Measurements from ENCODE around the gene ZNF555.
"Not testable (repeated sequence)": the region's sequence is repeated elsewhere in the genome, so short reads cannot be mapped to it uniquely, and the experiment has no call there.

Gene ZNF555

DNA sequence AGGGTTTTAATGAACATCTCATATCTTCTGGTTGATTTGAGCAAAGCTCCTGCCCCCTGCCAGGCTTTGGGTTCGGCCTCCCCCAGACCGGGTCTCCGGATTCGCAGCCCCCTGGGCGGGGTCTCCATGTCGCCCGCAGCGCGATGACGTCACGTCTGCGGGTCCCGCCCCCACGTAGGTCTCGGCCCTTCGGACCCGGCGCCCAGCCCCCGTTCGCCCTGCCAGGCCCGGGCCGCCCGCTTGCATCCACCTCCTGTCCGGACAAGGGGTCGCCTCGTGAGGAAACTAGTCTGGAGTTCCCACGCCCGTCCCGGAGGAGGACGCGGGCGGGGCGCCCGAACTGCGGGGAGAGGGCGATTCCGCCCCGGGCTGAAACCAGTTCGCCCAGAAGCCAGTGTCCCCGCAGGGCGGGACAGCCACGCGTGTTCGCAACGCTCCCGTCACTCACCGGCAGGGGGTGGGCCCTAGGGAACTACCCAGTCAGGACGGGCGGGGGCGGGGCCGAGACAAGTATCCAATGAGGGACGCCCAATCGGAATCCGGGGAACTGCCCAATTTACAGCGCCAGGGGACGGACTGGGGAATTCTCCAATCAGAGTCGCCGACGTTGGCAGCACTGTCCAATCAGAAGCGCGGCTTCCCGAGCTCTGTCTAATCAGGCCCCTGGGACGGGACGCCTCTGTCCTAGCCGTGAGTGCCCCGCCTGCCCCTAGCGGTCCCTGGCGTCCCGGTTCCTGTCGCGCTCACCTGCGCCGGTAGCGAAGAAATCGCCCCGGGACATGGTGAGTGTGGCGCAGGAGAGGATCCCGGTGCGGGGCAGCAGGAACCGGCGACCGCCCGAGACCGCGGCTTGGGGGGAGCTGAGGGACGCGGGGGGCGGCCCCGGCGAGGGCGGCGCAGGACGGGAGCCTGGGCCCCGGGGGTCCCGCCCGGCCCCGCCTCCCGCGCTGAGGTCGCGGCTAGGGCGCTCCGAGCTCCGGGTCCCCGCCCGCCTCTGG lies at the start of gene ZNF555:
Gene ZNF555 (plus strand): TSS at position 682 of the 998 bp plus-strand sequence. CDS start 98 bp downstream, at position 780.
- DNase-seq, result peak; percentile 99

DNA sequence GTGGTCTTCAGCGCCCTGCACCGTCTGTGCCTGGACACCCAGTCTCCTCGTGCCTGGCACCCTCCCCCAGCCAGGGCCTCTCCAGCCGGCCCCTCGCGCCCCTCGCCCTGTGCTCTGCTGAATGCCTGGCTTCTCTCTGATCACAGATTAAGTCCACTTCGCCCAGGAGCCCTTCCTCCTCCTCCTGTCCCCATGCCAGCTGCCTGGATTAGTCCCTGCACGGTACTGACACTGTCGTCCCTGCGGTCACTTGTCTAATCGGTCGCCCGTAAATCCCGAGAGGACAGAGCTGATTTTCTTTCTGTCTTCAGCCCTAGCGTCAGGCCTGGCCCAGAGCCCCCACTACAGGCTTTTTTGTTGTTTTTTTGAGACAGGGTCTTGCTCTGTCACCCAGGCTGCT lies 49.4 kb upstream of the ZNF555 start:
- DNase-seq, result no peak

DNA sequence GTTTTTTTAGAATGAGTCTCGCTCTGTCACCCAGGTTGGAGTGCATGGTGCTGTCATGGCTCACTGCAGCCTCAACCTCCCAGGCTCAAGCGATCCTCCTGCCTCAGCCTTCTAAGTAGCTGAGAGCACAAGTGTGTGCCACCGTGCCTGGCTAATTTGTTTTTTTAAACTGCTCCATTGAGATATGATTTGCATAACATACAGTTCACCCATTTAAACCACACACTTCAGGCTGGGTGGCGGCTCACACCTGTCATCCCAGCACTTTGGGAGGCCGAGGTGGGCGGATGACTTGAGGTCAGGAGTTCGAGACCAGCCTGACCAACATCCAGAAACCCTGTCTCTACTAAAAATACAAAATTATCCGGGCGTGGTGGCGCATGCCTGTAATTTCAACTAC lies 48.6 kb upstream of the ZNF555 start:
- DNase-seq, result not testable (repeated sequence)

DNA sequence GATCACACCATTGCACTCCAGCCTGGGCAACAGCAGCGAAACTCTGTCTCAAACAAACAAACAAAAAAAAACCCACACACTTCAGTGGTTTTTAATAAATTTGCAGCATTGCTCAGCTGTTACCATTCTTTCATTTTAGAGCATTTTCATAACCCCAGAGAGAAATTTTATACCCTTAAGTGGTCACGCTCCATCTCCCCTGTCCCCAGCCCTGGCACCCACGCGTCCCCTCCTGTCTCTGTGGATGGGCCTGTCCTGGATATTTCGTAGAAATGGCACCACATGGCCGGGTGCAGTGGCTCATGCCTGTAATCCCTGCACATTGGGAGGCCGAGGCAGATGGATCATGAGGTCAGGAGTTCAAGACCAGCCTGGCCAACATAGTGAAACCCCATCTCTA lies 48.1 kb upstream of the ZNF555 start:
- DNase-seq, result no peak

DNA sequence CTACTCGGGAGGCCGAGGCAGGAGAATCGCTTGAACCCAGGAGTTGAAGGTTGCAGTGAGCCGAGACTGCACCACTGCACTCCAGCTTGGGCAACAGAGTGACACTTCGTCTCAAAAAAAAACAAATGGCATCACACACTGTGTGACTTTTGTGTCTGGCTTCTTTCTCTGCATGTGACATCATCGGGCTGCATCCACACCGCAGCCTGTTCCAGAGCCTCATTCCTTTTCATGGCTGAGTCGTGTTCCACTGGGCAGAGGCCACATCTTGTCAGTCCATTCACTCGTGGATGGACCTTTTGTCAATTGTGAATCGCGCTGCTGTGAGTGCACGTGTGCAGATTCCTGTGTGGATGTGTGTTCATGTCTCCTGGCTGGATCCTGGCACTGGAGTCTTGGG lies 47.7 kb upstream of the ZNF555 start:
- no peak for DNase-seq

DNA sequence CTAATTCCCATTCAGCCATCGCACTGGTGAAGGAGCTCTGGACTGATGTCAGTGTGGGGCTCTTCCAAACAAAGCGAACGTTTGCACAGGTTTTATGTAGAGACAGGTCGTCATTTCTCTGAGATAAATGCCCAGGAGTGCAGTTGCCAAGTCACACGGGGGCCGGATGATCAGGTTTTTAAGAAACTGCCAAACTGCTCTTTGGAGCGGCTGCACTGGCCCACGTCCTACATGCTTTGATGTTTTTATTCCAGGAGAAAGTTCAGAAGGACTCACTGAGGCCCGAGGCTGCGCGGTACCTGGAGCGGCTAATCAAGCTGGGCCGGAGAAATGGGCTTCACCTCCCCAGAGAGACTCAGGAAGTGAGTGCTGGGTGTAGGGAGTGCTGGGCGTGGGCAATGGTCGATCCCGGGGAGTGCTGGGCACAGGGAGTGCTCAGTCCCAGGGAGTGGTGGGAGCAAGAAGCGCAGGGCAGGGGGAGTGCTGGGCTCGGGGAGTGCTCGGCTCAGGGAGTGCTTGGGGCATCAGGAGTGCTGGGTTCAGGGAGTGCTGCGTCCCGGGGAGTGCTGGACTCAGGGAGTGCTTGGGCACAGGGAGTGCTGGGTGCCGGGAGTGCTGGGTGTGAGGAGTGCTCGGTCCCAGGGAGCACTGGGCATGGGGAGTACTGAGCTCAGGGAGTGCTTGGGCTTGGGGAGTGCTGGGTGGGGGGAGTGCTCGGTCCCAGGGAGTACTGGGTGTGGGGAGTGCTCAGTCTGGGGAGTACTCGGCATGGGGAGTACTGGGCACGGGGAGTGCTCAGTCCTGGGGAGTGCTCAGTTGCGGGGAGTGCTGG lies 45.2 kb upstream of the ZNF555 start:
- DNase-seq, result no peak

DNA sequence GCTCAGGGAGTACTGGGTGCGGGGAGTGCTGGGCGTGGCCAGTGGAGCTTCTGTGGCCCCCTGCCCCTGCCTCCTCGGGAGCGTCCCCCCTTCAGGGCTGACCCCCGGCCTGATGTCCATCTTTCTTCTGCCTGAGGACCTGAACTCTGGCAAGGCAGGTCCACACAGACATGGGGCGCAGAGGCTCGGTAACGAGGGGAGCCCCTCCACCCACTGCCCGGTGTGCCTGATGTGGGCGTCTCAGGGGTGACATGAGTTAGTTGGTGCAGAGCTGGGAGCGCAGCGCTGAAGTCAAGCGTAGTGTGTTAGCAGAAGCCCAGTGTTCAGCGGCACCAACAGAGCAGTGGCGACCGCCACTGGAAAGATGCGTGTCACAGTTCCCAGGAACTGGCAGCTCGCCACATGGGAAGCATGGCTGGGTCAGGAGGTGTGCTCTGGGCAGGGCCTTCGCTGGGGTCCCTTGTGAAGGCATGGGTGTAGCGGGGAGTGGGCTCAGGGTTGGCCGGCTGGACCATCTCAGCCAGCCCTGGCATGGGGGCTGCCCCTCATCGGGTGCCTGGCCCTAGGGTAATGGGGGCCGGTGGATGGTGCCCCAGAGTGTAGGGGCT lies 44.5 kb upstream of the ZNF555 start:
- no peak for DNase-seq

DNA sequence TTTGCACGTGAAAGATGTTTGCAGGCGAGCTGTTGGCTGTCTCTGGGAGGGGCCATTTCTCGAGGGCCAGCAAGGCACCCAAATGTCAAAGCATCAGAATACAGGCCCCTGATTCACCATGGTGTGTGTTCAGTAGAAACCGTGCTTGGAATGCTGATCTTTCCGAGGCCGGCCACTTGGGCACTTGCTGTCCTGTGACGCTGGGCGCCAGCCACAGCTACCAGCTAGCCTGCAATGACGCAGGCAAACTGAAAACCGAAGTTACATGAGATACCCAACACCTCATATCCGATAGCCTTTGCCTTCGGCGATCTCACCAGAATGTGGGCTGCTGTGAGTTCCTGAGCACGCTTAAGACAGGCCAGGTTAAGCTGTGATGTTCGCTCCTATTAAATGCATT lies 44.0 kb upstream of the ZNF555 start:
- DNase-seq, result no peak

DNA sequence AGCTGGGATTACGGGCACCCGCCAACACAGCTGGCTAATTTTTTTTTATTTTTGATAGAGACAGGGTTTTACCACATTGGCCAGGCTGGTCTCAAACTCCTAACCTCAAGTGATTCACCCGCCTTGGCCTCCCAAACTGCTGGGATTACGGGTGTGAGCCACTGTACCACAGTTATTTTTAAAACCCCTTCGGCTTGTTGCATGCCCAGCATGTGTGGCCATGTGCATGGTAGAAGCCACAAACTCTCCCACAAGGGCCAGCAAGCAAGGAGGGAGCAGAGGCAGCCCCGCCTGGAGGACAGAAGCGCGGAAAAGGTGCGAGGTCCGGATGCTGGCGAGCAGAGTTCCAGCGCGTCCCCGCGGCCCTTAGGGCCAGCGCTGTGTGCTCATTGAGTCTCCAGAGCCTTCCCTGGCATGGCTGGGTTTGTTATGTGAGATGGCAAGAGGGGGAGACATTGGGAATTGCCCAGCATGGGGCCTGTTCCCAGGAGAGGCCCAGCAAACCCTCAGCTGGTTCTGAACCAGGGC lies 43.1 kb upstream of the ZNF555 start:
- no peak for DNase-seq

DNA sequence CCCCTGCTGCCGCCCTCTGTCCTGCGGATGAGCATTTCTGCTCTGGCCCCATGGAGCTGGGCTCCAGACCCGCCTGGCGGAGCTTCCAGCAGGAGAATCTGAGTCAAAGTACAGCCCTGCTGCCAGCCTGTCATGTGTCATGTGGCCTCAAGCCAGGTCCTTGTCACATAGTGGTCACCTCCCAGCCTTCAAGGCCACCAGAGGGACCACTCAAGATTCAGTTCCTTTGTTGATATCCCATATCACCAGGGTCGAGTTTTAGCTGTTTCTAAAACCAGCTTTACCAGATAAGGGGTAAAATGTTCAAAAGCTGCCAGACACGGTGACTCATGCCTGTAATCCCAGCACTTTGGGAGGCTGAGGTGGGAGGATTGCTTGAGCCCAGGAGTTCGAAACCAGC lies 42.5 kb upstream of the ZNF555 start:
- DNase-seq, result no peak

DNA sequence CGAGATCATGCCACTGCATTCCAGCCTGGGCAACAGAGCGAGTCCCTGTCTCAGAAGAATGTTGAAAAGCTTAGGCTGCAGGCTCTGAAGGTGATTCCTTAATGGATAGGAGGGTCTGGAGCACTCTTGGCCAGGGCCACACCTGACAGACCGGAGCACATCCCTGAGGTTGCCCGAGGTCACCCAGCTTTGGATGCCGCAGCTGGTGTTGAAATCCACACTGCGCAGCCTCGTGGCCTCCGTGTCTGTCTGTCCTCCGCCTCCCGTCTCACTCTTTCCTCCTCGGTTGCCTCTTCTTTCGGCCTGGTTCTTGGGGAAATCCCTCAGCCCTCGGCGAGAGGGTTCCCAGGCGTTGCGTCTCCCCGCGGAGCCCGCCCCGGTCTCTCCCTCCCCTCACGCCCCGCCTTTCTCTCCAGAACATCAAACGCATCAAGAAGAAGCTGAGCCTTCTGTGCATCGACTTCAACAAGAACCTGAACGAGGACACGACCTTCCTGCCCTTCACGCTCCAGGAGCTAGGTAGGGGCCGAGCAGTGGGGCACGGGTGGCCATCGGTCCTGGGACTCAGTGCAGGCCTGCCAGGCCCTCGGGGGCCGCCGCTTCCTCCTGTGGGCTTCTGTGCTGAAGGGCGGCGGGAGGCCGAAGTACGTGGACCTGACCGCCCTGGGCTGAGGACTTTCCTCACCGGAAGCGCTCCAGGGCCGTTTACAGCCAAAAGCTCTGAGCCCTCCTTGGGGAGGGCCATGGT lies 41.8 kb upstream of the ZNF555 start:
- no peak for DNase-seq

DNA sequence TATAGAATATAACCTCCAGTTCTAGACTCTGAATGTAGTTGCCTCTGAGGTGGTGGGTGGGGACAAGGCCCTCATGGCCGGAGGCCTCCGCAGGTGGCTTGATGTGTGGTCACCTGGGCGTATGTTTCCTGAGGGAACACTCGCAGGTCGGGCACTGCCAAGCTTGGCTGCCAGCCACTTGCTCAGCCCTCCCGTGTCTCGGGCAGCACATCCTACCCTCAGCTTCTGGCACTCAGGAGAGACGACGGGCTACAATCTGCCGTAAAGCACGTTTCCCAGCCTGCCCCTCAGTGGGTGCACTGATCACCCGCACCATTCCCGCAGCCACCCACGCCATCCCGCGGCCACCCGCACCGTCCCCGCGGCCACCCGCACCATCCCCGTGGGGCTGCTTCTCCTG lies 40.8 kb upstream of the ZNF555 start:
- DNase-seq, result no peak

DNA sequence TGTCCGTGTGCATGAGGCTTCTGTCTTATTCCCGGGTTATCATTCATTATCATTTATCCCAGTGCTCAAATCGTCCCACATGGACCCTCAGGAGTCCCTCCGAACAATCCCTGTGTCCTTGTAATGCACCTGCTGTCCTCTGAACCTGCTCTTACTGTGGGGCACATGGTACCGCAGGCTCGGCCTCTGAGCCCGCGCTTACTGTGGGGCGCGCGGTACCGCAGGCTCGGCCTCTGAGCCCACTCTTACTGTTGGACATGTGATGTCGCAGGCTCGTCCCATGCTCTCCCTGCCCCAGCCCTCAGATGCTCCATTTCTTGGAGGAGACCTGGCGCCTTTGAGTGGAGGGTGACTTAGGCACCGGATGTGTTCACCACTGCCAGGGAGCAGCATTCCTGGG lies 38.4 kb upstream of the ZNF555 start:
- DNase-seq, result no peak

DNA sequence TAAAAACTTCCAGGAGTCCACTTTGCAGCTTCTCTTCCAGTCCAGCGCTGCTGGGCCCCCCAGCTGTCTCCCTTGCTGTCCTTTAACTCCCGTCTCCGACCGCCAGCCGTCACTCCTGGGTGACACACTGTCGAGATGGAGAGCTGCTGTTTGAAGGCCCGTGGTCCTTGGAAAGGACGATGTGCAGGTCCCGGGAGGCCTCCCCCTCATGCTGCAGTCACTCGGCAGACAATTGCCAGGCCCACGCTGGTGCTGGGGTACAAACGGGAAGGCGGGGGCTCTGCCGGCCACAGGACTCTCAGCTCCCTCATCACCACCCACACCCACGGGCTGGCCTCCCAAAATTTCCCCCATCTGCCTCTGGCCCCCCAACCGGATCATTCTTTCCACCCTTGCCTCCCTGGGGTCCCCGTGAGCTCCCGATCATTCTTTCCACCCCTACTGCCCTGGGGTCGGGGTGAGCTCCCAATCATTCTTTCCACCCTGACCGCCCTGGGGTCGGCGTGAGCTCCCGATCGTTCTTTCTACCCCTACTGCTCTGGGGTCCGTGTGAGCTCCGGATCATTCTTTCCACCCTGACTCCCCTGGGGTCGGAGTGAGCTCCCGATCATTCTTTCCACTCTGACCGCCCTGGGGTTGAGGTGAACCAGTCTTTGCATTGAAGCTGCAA lies 37.7 kb upstream of the ZNF555 start:
- DNase-seq, result no peak

DNA sequence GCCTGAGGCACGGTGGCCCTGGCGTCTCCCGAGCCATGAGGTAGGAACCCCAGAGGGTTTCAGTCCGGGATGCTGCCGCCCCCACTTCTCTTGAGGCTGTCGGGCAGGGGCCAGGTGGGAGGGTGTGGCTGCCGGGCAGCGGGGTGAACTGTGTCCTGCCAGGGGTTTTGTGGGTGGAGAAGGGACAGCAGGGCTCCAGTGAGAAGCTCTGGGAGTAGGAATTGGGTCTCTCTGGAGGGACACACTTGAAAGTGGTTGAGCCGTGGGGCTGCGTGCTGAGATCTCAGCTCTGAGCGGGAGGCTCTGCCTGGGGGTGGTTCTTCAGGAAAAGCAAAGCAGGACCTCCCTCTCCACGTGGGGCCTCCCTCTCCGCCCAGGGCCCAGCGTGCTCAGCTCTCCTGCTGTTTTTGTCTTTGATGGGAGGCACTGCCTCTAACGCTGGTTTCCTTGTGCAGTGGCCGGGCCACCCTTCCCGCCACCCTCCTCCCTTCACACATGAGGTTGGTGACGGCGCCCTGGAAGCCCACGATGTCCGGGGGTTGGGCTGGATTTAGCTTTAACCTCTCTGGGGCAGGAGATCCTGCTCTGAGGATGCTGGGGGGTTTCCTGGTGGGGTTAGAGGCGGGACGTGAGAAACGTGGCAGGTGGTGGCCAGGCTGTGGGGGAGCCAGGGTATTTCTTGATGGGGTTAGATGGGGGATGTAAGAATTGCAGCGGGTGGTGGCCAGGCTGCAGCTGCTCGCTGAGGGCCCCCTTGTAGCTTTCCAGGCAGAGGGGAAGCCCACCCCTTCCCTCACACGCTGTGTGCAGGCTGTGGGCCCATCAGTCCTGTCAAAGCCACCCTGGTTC lies 36.9 kb upstream of the ZNF555 start:
- no peak for DNase-seq

DNA sequence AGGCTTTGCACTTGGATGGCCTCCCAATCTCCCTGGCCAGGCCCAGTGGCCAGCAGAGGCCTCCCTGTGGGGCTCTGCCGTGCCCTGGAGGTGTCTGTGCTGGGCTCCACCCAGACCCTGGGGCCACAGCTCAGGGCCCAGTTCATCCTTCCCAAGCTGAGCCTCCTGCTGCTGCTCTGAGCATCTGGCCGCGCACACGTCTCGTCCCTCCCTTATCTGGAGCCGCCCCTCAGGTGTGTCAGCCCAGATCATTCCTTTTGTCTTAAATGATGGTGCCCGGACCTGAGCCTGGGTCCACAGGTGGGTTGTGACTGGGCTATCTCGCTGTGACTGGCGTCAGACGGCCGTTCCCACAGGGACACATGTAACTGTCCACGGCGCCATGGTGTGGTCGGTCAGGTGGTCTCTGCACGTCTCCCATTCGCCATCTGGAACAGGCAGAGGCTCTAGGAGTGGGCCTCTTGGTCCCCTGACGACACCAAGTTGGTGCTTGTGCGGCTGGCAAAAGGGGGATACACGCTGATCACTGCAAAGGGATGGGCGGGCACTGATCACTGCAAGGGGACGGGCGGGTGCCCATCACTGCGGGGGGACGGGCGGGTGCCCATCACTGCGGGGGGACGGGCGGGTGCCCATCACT lies 35.9 kb upstream of the ZNF555 start:
- DNase-seq, result no peak

DNA sequence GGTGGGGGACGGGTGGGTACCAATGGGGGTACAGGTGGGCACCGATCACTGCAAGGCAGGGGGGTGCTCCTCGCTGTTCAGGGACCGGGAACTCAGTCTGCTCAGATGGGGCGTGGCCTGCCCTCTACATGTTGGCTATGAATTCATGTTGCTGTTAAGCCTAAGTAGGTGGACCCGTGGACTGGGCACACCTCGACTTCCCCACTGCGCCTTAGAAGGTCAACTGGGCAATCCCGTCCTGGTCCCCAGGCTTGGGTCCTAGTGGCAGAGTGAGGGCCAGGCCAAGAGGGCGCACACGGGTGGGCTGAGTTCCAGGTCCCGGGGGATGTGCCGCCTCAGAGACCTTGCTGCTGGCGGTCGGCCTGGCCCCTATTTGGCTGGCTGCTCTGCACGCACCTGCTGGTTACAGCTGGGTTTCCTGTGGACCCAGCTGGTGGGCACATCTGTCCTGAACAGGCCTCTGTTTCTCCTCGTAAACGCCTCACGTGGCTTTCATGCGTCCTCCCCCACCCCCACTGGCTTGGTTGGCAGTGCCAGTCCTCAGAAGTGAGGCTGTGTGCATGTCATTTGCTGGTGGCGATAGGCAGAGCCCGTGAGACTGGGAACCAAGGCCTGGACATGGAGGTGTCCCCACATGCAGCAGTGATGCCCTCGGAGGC lies 35.2 kb upstream of the ZNF555 start:
- no peak for DNase-seq

DNA sequence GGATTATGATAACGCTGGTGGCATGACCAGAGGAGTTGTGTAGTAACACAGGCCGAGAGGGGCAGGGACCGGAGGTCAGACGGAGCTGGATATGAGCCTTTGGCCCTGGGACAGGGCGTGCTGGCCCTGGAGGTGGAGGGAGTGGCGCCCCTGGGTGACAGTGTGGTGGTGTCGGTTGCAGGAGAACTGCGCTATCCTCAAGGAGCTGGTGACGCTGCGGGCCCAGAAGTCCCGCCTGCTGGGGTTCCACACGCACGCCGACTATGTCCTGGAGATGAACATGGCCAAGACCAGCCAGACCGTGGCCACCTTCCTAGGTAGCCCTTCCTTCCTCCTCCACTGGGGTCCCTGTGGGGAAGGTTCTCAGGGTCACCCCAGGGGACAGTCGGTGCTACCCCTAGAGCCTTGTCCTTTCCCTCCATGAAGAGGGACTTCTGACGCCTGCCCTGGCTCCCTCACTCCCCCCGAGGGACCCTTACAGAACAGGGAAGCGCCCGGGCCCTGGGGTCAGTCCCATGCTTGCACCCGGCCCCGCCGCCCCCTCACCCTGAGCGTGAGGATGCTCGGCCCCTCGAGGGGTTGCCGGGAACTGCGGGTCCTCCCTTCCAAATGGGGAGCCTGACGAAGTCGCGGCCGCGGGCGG lies 34.4 kb upstream of the ZNF555 start:
- DNase-seq, result no peak
